Activated CD4-positive, alpha-beta memory T cell treated with anti-CD3 and anti-CD28 coated beads for 36 hours (primary cell): ENCODE measurements around the gene MPDZ. TPM values are rescaled to one million over a fixed set of nuclear protein-coding genes. Genes with fewer than 3 reads are reported as not detected.

ENCODE experiments used
- CTCF ChIA-PET: fragments of 350-600 bp; sonication (Branson Sonifier 250); formaldehyde crosslinking; loops from one replicate; lab custom pipeline; 2021; ENCODE audit warnings: antibody characterized with exemption, inconsistent platforms; lab: Charles Lee
- POLR2A ChIA-PET: fragments of 350-600 bp; sonication (Branson Sonifier 250); formaldehyde crosslinking; loops from one replicate; lab custom pipeline; 2021; ENCODE audit warnings: antibody characterized with exemption; lab: Charles Lee
- DNase-seq: peaks from one replicate; pipeline ENCODE4 v3.0.0-alpha.2; 2020
- H3K27ac Mint-ChIP-seq: one replicate; pipeline ENCODE4 v1.8.0; 2021; ENCODE audit warnings: mixed read lengths
- H3K27me3 Mint-ChIP-seq: one replicate; pipeline ENCODE4 v1.8.0; 2021; ENCODE audit warnings: mixed read lengths
- H3K36me3 Mint-ChIP-seq: one replicate; pipeline ENCODE4 v1.8.0; 2021; ENCODE audit warnings: mixed read lengths
- H3K4me1 Mint-ChIP-seq: one replicate; pipeline ENCODE4 v1.8.0; 2021; ENCODE audit warnings: low read depth, mixed read lengths
- H3K4me3 Mint-ChIP-seq: one replicate; pipeline ENCODE4 v1.8.0; 2021; ENCODE audit warnings: mild to moderate bottlenecking, mixed read lengths
- H3K9me3 Mint-ChIP-seq: one replicate; pipeline ENCODE4 v1.8.0; 2021; ENCODE audit warnings: mixed read lengths
- intact Hi-C: fragments of 100-400 bp; cut with micrococcal nuclease; formaldehyde crosslinking; loops from one replicate; pipeline ENCODE4 v1.15.1; 2023
- total RNA-seq, 2 experiments: library from RNA; stranded (reverse); gene quantifications; one replicate each; pipeline ENCODE4 v1.2.3, GENCODE V29; 2021

The MPDZ gene
- total RNA-seq, 2 experiments from 2014 or later = not detected

- Mint-ChIP-seq H3K27ac (no peak overlapping the region), H3K27me3 (no peaks in the 10 kb centered on the region), H3K36me3 (no peaks in the 10 kb centered on the region), H3K9me3 (no peaks in the 10 kb centered on the region), H3K4me3 (no peak overlapping the region), H3K4me1 (no peaks in the 10 kb centered on the region)
- intact Hi-C loops = no loop called here
- DNase-seq = no peak
- POLR2A ChIA-PET = no interaction called here
- CTCF ChIA-PET = no interaction called here
Measured at GRCh38 chr9:13142776-13143175, 136.7 kb downstream of the MPDZ start.

GRCh38 chr9:13141629-13142028, 137.9 kb downstream of the MPDZ start:
- no peaks in the 10 kb centered on the region for H3K27me3 Mint-ChIP-seq
- H3K4me3 Mint-ChIP-seq = no peak overlapping the region
- no peak overlapping the region for H3K27ac Mint-ChIP-seq
- ChIA-PET CTCF (no interaction called here), POLR2A (no interaction called here)
- H3K4me1 Mint-ChIP-seq = no peaks in the 10 kb centered on the region
- no peaks in the 10 kb centered on the region for H3K9me3 Mint-ChIP-seq
- no peak for DNase-seq
- intact Hi-C loops = no loop called here
- no peaks in the 10 kb centered on the region for H3K36me3 Mint-ChIP-seq

DNA sequence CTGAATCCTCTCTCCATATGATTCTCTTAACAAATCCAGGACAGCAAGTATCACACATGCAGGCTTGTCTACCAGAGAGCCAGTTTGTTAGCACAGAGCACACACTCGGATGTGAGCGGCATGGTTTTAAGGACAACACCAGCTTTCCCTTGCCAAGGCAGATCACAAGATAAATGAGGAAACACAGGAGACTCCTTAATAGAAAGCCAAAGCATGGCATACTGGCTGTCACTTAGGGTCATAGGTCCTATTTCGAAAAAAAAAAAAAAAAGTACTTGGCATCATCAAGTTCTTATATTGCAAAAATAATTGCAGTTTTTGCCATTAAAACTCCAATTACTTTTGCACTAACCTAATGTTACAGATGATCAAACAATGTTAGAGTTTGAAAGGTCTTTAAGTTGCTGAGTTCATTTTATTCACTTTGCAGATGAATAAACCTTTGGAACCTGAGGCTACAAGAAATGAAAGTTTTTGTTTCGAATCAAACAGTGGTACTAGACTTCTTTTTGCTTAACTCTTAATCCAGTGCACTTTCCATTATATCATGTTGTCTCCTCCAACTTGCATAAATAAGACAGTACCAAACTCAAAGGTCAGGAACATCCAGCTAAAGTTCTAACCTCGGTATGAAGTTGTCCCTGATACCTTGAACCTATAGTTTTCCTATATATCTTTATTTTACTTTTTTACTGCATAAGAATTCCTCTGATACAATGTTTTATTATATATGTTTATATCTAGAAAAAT, 138.5 kb downstream of the MPDZ start:
- H3K27ac Mint-ChIP-seq = no peak overlapping the region
- intact Hi-C loops = no loop called here
- no peaks in the 10 kb centered on the region for H3K9me3 Mint-ChIP-seq
- H3K36me3 Mint-ChIP-seq = no peaks in the 10 kb centered on the region
- POLR2A ChIA-PET = no interaction called here
- no peaks in the 10 kb centered on the region for H3K27me3 Mint-ChIP-seq
- no peak for DNase-seq
- no peak overlapping the region for H3K4me3 Mint-ChIP-seq
- no peaks in the 10 kb centered on the region for H3K4me1 Mint-ChIP-seq
- CTCF ChIA-PET = no interaction called here

DNA sequence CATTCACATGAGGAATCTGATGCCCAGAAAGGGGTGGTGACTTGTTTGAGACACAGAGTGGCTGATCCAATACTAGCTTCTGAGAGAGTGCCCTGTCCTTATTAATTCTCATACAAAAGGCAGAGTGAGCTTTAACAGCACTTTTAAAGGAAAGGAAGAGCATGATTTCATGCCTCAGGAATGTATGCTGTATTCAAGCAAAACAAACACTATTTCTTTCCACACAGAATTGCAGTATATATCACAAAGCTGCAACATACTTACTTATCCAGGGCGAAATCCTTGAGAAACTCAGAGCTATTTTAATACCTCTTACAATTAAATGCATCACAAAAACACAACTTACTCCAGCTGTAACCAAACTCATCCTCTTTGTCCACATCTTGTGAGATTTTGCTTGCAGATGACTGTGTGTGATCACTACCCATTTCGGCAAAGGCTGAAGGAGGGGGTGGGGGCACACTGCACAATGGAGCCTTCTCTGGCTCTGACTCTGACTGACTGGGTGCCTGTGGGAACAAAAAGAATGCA, 139.8 kb downstream of the MPDZ start:
- POLR2A ChIA-PET = no interaction called here
- intact Hi-C loops = no loop called here

DNA sequence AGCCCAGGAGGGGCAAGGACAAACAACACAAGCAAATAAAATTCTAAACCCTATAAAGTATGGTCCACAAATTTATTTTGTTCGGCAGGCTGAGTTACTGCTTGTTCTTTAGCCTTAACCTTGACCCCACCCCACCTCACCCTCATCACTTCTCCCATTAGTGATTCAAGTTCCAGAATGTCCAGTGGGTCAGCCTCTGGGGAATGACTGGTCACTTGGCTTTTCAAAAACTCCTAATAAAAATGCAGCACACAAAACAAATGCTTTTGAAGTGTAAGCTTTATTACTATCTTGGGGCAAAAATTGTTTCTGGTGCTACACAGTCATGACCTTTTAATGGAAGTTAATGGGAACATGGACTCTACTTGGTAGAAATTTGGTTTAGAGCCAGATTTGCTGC, 142.1 kb downstream of the MPDZ start:
- H3K27ac Mint-ChIP-seq = no peak overlapping the region
- intact Hi-C loops = no loop called here
- H3K4me3 Mint-ChIP-seq = no peak overlapping the region
- H3K4me1 Mint-ChIP-seq = no peaks in the 10 kb centered on the region
- CTCF ChIA-PET = no interaction called here
- peaks cover 3% of the 10 kb centered on the region for H3K9me3 Mint-ChIP-seq
- H3K27me3 Mint-ChIP-seq = no peaks in the 10 kb centered on the region
- H3K36me3 Mint-ChIP-seq = no peaks in the 10 kb centered on the region
- no peak for DNase-seq
- POLR2A ChIA-PET = no interaction called here

More for the DNA sequence above, 139.8 kb downstream of the MPDZ start:
- Mint-ChIP-seq H3K9me3 (peaks cover 2% of the 10 kb centered on the region), H3K27me3 (no peaks in the 10 kb centered on the region), H3K27ac (no peak overlapping the region), H3K4me1 (no peaks in the 10 kb centered on the region), H3K4me3 (no peak overlapping the region), H3K36me3 (no peaks in the 10 kb centered on the region)
- CTCF ChIA-PET = no interaction called here
- no peak for DNase-seq

- Mint-ChIP-seq H3K27me3 (no peaks in the 10 kb centered on the region), H3K4me1 (no peaks in the 10 kb centered on the region), H3K27ac (no peak overlapping the region), H3K36me3 (no peaks in the 10 kb centered on the region), H3K4me3 (no peak overlapping the region), H3K9me3 (peaks cover 3% of the 10 kb centered on the region)
- intact Hi-C loops = no loop called here
- POLR2A ChIA-PET = no interaction called here
- no peak for DNase-seq
- CTCF ChIA-PET = no interaction called here
Measured at GRCh38 chr9:13131991-13132390, 147.5 kb downstream of the MPDZ start.

- Mint-ChIP-seq H3K27me3 (no peaks in the 10 kb centered on the region), H3K27ac (no peak overlapping the region), H3K36me3 (no peaks in the 10 kb centered on the region), H3K4me1 (no peaks in the 10 kb centered on the region), H3K9me3 (peaks cover 6% of the 10 kb centered on the region), H3K4me3 (no peak overlapping the region)
- intact Hi-C loops = no loop called here
- DNase-seq = no peak
- ChIA-PET CTCF (no interaction called here), POLR2A (no interaction called here)
Measured at GRCh38 chr9:13131416-13131815, 148.1 kb downstream of the MPDZ start.

DNA sequence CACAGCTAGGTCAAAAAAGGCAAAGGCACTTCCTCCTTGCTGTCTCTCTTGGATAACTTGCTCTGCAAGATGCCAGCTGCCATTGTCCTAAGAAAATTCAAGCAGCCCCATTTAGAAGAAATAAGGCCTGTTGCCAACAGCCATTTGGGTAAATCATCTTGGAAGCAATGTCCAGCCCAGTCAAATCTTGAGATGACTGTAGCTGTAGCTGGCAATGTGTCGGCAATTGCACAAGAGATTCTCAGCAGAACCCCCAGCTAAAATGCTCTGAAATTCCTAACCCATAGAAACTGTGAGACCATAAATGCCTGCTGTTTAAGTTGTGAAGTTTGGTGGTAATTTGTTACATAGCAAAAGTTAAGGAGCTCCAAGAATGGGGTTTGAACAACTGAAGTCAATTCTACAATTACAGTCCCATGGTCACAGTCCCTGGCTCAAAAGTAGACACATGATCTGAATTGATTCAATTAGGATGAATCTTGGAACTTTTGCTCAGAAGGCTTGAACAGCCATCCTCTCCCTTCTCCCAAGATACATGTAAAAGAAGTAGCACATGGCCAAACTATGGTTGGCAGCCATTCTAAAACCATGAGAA, 151.1 kb downstream of the MPDZ start:
- H3K4me1 Mint-ChIP-seq = no peaks in the 10 kb centered on the region
- no peak for DNase-seq
- peaks cover 3% of the 10 kb centered on the region for H3K9me3 Mint-ChIP-seq
- ChIA-PET CTCF (no interaction called here), POLR2A (no interaction called here)
- no peaks in the 10 kb centered on the region for H3K27me3 Mint-ChIP-seq
- no peak overlapping the region for H3K4me3 Mint-ChIP-seq
- no peak overlapping the region for H3K27ac Mint-ChIP-seq
- H3K36me3 Mint-ChIP-seq = no peaks in the 10 kb centered on the region
- intact Hi-C loops = no loop called here

GRCh38 chr9:13127131-13127530, 152.4 kb downstream of the MPDZ start:
- POLR2A ChIA-PET = no interaction called here
- Mint-ChIP-seq H3K36me3 (no peaks in the 10 kb centered on the region), H3K4me1 (no peaks in the 10 kb centered on the region), H3K9me3 (peaks cover 3% of the 10 kb centered on the region), H3K4me3 (no peak overlapping the region), H3K27me3 (no peaks in the 10 kb centered on the region), H3K27ac (no peak overlapping the region)
- CTCF ChIA-PET = no interaction called here
- intact Hi-C loops = no loop called here
- no peak for DNase-seq

- Mint-ChIP-seq H3K27ac (no peak overlapping the region), H3K27me3 (no peaks in the 10 kb centered on the region), H3K4me3 (no peak overlapping the region), H3K36me3 (no peaks in the 10 kb centered on the region), H3K4me1 (no peaks in the 10 kb centered on the region), H3K9me3 (peaks cover 6% of the 10 kb centered on the region)
- no peak for DNase-seq
- intact Hi-C loops = no loop called here
- POLR2A ChIA-PET = no interaction called here
- CTCF ChIA-PET = no interaction called here
Measured at GRCh38 chr9:13125261-13125660, 154.2 kb downstream of the MPDZ start.

GRCh38 chr9:13122756-13123369, 156.6 kb downstream of the MPDZ start:
- POLR2A ChIA-PET = no interaction called here
- no peak for DNase-seq
- intact Hi-C loops = no loop called here
- H3K36me3 Mint-ChIP-seq = no peaks in the 10 kb centered on the region
- H3K9me3 Mint-ChIP-seq = peaks cover 11% of the 10 kb centered on the region
- no peak overlapping the region for H3K4me3 Mint-ChIP-seq
- H3K27me3 Mint-ChIP-seq = no peaks in the 10 kb centered on the region
- CTCF ChIA-PET = no interaction called here
- H3K27ac Mint-ChIP-seq = no peak overlapping the region
- no peaks in the 10 kb centered on the region for H3K4me1 Mint-ChIP-seq

GRCh38 chr9:13118313-13118712, 161.2 kb downstream of the MPDZ start:
- DNase-seq = no peak
- ChIA-PET POLR2A (no interaction called here), CTCF (no interaction called here)
- Mint-ChIP-seq H3K4me3 (no peak overlapping the region), H3K4me1 (no peaks in the 10 kb centered on the region), H3K27me3 (no peaks in the 10 kb centered on the region), H3K9me3 (peaks cover 9% of the 10 kb centered on the region), H3K36me3 (no peaks in the 10 kb centered on the region), H3K27ac (no peak overlapping the region)
- intact Hi-C loops = loop anchor here (10.0 kb wide), 1 partner anchor 716 kb away; no protein-coding TSS in a partner anchor
